CD4-positive, alpha-beta memory T cell (primary cell): Measurements from ENCODE around the gene HSPA9. TPM values are rescaled to one million over a fixed set of nuclear protein-coding genes. Genes with fewer than 3 reads are reported as not detected.

Experiments used
- CTCF ChIA-PET: fragments of 350-600 bp; sonication (Branson Sonifier 250); formaldehyde crosslinking; loops from one replicate; lab custom pipeline; 2021; ENCODE audit warnings: inconsistent platforms; ENCODE audit not compliant: partially characterized antibody; lab: Charles Lee
- POLR2A ChIA-PET: fragments of 350-600 bp; sonication (Branson Sonifier 250); formaldehyde crosslinking; loops from one replicate; lab custom pipeline; 2021; ENCODE audit not compliant: partially characterized antibody; lab: Charles Lee
- DNase-seq, 5 donors: peaks; one replicate each; pipeline versions ENCODE4 v3.0.0 to v3.0.0-alpha.2; 2020 to 2022; ENCODE audit warnings: mixed read lengths in 1 of 5
- H3K27ac ChIP-seq: one replicate; pipeline ENCODE4 v1.7.0; 2013; ENCODE audit warnings: low read depth, low read length
- H3K27me3 ChIP-seq: 2 replicates; pipeline ENCODE4 v1.7.0; 2013; ENCODE audit warnings: mild to moderate bottlenecking, low read length, moderate library complexity; ENCODE audit not compliant: insufficient read depth
- H3K36me3 ChIP-seq: 2 replicates; pipeline ENCODE4 v1.7.0; 2013; ENCODE audit warnings: mild to moderate bottlenecking, low read length, moderate library complexity; ENCODE audit not compliant: insufficient read depth
- H3K4me1 ChIP-seq: 2 replicates; pipeline ENCODE4 v1.7.0; 2013; ENCODE audit warnings: mild to moderate bottlenecking, low read length, moderate library complexity; ENCODE audit not compliant: insufficient read depth
- H3K4me3 ChIP-seq, 2 donors: one replicate each; pipeline ENCODE4 v1.7.0; 2013; ENCODE audit warnings: low read length in 2 of 2, mild to moderate bottlenecking in 1 of 2
- H3K9me3 ChIP-seq, 2 donors: one replicate each; pipeline ENCODE4 v1.7.0; 2013; ENCODE audit warnings: low read length in 2 of 2, control low read depth in 1 of 2; ENCODE audit not compliant: control insufficient read depth in 1 of 2
- H3K27ac Mint-ChIP-seq, 7 donors: one replicate each; pipeline ENCODE4 v1.8.0; 2020 to 2021; ENCODE audit warnings: mixed read lengths in 7 of 7, mild to moderate bottlenecking in 6 of 7, inconsistent platforms in 3 of 7, moderate library complexity in 3 of 7
- H3K27me3 Mint-ChIP-seq, 2 donors: one replicate each; pipeline ENCODE4 v1.8.0; 2020 to 2021; ENCODE audit warnings: mixed read lengths in 2 of 2
- H3K36me3 Mint-ChIP-seq, 2 donors: one replicate each; pipeline ENCODE4 v1.8.0; 2020 to 2021; ENCODE audit warnings: mixed read lengths in 2 of 2, inconsistent platforms in 1 of 2, mild to moderate bottlenecking in 1 of 2
- H3K4me1 Mint-ChIP-seq, 4 donors: one replicate each; pipeline ENCODE4 v1.8.0; 2020 to 2021; ENCODE audit warnings: mixed read lengths in 4 of 4, mild to moderate bottlenecking in 1 of 4
- H3K4me3 Mint-ChIP-seq, 8 donors: one replicate each; pipeline ENCODE4 v1.8.0; 2020 to 2021; ENCODE audit warnings: mixed read lengths in 8 of 8, mild to moderate bottlenecking in 7 of 8, moderate library complexity in 6 of 8, inconsistent platforms in 3 of 8
- H3K9me3 Mint-ChIP-seq, 8 donors: one replicate each; pipeline ENCODE4 v1.8.0; 2020 to 2021; ENCODE audit warnings: mixed read lengths in 8 of 8, mild to moderate bottlenecking in 5 of 8, inconsistent platforms in 3 of 8, moderate library complexity in 1 of 8
- intact Hi-C: fragments of 100-400 bp; cut with micrococcal nuclease; formaldehyde crosslinking; loops from one replicate; pipeline ENCODE4 v1.15.1; 2023
- polyA plus RNA-seq, 2 donors: library from polyadenylated mRNA; unstranded; fragments of 300-500 nt; fragmentation: Illumina TruSeq; gene quantifications; one replicate each; pipeline ENCODE4 v1.2.3, GENCODE V29; 2021
- total RNA-seq, 2 experiments: library from RNA; stranded (reverse); gene quantifications; one replicate each; pipeline ENCODE4 v1.2.3, GENCODE V29; 2021

Gene HSPA9
- 100 to 1,000 TPM; 144 to 171 TPM for total RNA-seq
- 100 to 1,000 TPM; 144 to 163 TPM for polyA plus RNA-seq

- peak; percentile 98 to 99 (median 98) for DNase-seq
- intact Hi-C loops: loop anchor here (1.0 to 10.0 kb wide), 11 partner anchors 32 to 1532 kb away; partner anchors contain the start of genes EGR1, ETF1, FAM13B and FAM53C
- Mint-ChIP-seq H3K27ac (peak within 1 kb of the TSS; percentile 100), H3K27me3 (no peaks in the 10 kb centered on the region), H3K4me3 (peak within 1 kb of the TSS; percentile 92 to 99 (median 98)), H3K36me3 (peaks cover 20 to 35% of the 10 kb centered on the region in 2 donors), H3K4me1 (peaks cover 18 to 51% (median 35%) of the 10 kb centered on the region in 4 donors), H3K9me3 (peaks cover 0 to 7% (median 0%) of the 10 kb centered on the region in 8 donors)
- H3K9me3 ChIP-seq: no peaks in the 10 kb centered on the region
- ChIA-PET POLR2A (interaction anchor here (0.8 to 5.1 kb wide), 25 partner anchors 9 to 1273 kb away, joined by 3 to 124 read pairs (median 7); partner anchors contain the start of genes BRD8, CDC25C, CTNNA1 and EGR1), CTCF (interaction anchor here (0.7 to 3.9 kb wide), 9 partner anchors 9 to 763 kb away, joined by 3 to 21 read pairs (median 5); partner anchors contain the start of genes EGR1, ETF1, KDM3B and KIF20A)
- H3K4me3 ChIP-seq: peak within 1 kb of the TSS; percentile 88 to 99
- no peaks in the 10 kb centered on the region for H3K27me3 ChIP-seq
- peaks cover 31% of the 10 kb centered on the region for H3K36me3 ChIP-seq
- H3K27ac ChIP-seq: peak within 1 kb of the TSS; percentile 99
- H3K4me1 ChIP-seq: peaks cover 28% of the 10 kb centered on the region
Observed at GRCh38 chr5:138575194-138576015, at the start of gene HSPA9. HSPA9 (minus strand) TSS chr5:138575401; CDS start chr5:138575318, 83 bp downstream.

DNA sequence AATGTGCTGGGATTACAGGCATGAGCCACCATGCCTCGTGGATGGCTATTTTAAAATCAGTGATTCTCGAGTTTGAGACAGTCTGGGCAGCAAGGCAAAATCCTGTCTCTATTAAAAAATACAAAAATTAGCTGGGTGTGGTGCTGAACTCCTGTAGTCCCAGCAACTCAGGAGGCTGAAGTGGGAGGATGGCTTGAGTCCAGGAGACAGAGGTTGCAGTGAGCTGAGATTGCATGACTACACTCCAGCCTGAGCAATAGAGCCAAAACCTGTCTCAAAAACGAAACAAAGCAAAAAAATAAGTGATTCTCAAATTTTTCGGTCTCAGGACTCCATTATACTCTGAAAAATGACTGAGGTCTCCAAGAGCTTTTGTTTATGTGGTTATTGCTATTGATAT, 47.9 kb upstream of the HSPA9 start:
- Histone ChIP-seq H3K4me3 (no peak overlapping the region), H3K4me1 (no peaks in the 10 kb centered on the region), H3K27ac (no peak overlapping the region), H3K9me3 (no peaks in the 10 kb centered on the region), H3K27me3 (peaks cover 4% of the 10 kb centered on the region), H3K36me3 (no peaks in the 10 kb centered on the region)
- no peak for DNase-seq
- H3K4me1 Mint-ChIP-seq: no peaks in the 10 kb centered on the region
- intact Hi-C loops: no loop called here
- H3K27ac Mint-ChIP-seq: no peak overlapping the region
- H3K36me3 Mint-ChIP-seq: no peaks in the 10 kb centered on the region
- no peaks in the 10 kb centered on the region for H3K9me3 Mint-ChIP-seq
- ChIA-PET POLR2A (no interaction called here), CTCF (no interaction called here)
- no peak overlapping the region for H3K4me3 Mint-ChIP-seq
- peaks cover 21 to 32% of the 10 kb centered on the region in 2 donors for H3K27me3 Mint-ChIP-seq

DNA sequence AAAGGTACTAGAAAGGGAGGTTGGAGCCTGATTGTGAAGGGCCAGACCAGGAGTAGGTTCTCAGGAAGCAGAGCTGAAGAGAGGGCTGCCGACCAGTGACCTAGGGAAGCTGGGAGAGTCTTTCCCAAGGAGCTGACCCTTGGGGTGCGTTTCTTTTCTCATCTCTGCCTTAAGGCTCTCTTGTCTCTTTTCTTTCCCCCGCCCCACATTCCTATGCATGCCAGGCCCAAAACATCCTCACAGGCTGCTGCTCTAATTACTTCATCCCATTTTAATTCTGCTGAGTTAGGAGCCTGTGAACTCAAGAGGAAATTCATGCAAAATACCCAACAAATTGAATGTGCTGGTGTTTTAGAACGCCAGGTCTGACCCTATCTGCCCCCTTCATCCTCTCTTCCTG, 46.9 kb upstream of the HSPA9 start:
- H3K36me3 Mint-ChIP-seq: no peaks in the 10 kb centered on the region
- Histone ChIP-seq H3K4me1 (no peaks in the 10 kb centered on the region), H3K27ac (no peak overlapping the region), H3K9me3 (no peaks in the 10 kb centered on the region), H3K4me3 (no peak overlapping the region), H3K36me3 (no peaks in the 10 kb centered on the region), H3K27me3 (peaks cover 4% of the 10 kb centered on the region)
- no peak for DNase-seq
- no peak overlapping the region for H3K27ac Mint-ChIP-seq
- ChIA-PET POLR2A (no interaction called here), CTCF (no interaction called here)
- H3K9me3 Mint-ChIP-seq: no peaks in the 10 kb centered on the region
- intact Hi-C loops: no loop called here
- H3K27me3 Mint-ChIP-seq: peaks cover 18 to 32% of the 10 kb centered on the region in 2 donors
- H3K4me3 Mint-ChIP-seq: no peak overlapping the region
- H3K4me1 Mint-ChIP-seq: no peaks in the 10 kb centered on the region

DNA sequence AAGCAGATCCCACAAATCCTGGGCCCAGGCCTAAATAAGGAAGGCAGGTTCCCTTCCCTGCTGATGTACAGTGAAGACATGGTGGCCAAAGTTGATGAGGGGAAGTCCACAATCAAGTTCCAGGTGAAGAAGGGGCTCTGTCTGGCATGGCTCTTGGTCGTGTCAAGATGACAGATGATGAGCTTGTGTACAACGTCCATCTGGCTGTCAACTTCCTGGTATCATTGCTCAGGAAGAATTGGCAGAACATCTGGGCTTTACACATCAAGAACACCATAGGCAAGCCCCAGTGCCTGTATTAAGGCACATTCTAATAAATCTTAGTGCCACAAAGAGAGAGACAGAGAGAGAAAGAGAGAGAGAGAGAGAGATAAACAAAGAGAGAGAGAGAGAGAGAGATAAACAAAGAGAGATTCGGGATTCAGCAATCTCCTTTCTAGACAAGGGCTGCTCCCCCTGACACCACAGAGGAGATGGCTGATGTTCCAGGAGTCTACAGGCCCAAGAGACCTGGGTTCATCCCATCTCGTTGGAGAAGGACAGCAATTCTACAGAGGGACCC, 45.5 kb upstream of the HSPA9 start:
- Histone ChIP-seq H3K4me1 (no peaks in the 10 kb centered on the region), H3K36me3 (no peaks in the 10 kb centered on the region), H3K4me3 (no peak overlapping the region), H3K9me3 (no peaks in the 10 kb centered on the region), H3K27me3 (peaks cover 4% of the 10 kb centered on the region), H3K27ac (no peak overlapping the region)
- Mint-ChIP-seq H3K27me3 (peaks cover 19 to 34% of the 10 kb centered on the region in 2 donors), H3K36me3 (no peaks in the 10 kb centered on the region), H3K27ac (peak overlapping the region in 1 of 7 donors; percentile 57), H3K4me3 (no peak overlapping the region), H3K9me3 (no peaks in the 10 kb centered on the region), H3K4me1 (no peaks in the 10 kb centered on the region)
- no peak for DNase-seq
- ChIA-PET POLR2A (no interaction called here), CTCF (no interaction called here)
- intact Hi-C loops: no loop called here

GRCh38 chr5:138616508-138616907, 41.3 kb upstream of the HSPA9 start:
- no peaks in the 10 kb centered on the region for H3K9me3 Mint-ChIP-seq
- ChIA-PET POLR2A (no interaction called here), CTCF (no interaction called here)
- peaks cover 2 to 4% (median 3%) of the 10 kb centered on the region in 4 donors for H3K4me1 Mint-ChIP-seq
- Histone ChIP-seq H3K4me3 (no peak overlapping the region), H3K27me3 (no peaks in the 10 kb centered on the region), H3K36me3 (no peaks in the 10 kb centered on the region), H3K4me1 (peaks cover 1% of the 10 kb centered on the region), H3K27ac (no peak overlapping the region), H3K9me3 (no peaks in the 10 kb centered on the region)
- no peak overlapping the region for H3K4me3 Mint-ChIP-seq
- peaks cover 25 to 37% of the 10 kb centered on the region in 2 donors for H3K27me3 Mint-ChIP-seq
- no peak for DNase-seq
- intact Hi-C loops: no loop called here
- H3K36me3 Mint-ChIP-seq: no peaks in the 10 kb centered on the region
- no peak overlapping the region for H3K27ac Mint-ChIP-seq

DNA sequence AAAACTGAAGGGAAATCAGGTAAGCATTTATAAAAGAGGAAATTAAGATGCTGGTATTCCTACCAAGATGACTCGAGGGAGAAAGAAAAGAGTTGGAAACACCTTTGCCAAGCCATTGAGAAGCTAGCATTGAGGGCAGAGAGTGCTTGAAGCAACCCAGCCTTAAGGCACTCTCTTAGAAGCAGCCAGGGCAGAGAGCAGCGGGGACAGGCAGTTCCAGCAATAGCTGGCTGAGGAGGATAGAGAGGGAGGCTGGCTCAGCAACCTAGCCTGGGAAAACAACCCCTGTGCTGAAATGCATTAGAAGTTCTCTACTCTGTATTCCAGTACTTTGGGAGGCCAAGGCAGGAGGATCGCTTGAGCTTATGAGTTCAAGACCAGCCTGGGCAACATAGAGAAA, 40.3 kb upstream of the HSPA9 start:
- peaks cover 6 to 14% (median 9%) of the 10 kb centered on the region in 4 donors for H3K4me1 Mint-ChIP-seq

DNA sequence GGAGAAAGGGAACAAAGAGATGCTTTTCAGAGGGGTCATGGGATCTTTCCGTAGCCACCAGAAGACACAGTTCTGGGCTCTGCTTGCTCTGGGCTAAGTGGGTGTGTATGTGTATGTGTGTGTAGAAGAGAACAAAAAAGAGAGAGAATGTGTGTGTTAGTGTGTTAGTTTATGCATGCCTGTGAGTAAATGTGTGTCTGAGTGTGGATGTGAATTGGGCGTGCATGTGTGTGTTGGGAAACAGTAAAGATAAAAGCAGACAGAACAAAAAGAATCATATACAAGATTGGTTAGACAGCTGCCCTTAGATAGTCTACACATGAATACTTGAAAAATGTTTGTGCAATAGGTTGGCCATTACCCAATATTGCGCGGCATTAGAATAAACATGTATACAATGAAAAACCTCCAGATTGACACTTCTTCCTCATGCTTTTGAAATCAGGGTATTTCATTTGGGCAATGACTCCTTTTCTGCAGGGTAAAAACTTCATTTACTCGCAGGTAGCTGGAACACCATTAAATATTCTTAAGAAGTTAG, 36.5 kb upstream of the HSPA9 start:
- no peaks in the 10 kb centered on the region for H3K36me3 ChIP-seq
- no peak overlapping the region for H3K27ac Mint-ChIP-seq
- H3K9me3 Mint-ChIP-seq: no peaks in the 10 kb centered on the region
- H3K4me3 Mint-ChIP-seq: peak overlapping the region in 1 of 8 donors; percentile 0
- ChIA-PET CTCF (no interaction called here), POLR2A (no interaction called here)
- H3K27me3 ChIP-seq: no peaks in the 10 kb centered on the region
- no peaks in the 10 kb centered on the region for H3K36me3 Mint-ChIP-seq
- H3K4me1 ChIP-seq: peaks cover 10% of the 10 kb centered on the region
- H3K27ac ChIP-seq: no peak overlapping the region
- H3K9me3 ChIP-seq: no peaks in the 10 kb centered on the region
- intact Hi-C loops: no loop called here
- H3K4me3 ChIP-seq: no peak overlapping the region
- no peak for DNase-seq
- H3K27me3 Mint-ChIP-seq: peaks cover 27 to 34% of the 10 kb centered on the region in 2 donors
- H3K4me1 Mint-ChIP-seq: peaks cover 6 to 14% (median 9%) of the 10 kb centered on the region in 4 donors

More for the DNA sequence above, 40.3 kb upstream of the HSPA9 start:
- intact Hi-C loops: no loop called here
- no peak overlapping the region for H3K4me3 Mint-ChIP-seq
- DNase-seq: no peak
- no peaks in the 10 kb centered on the region for H3K36me3 Mint-ChIP-seq
- Histone ChIP-seq H3K27me3 (no peaks in the 10 kb centered on the region), H3K27ac (no peak overlapping the region), H3K9me3 (no peaks in the 10 kb centered on the region), H3K36me3 (no peaks in the 10 kb centered on the region), H3K4me3 (no peak overlapping the region), H3K4me1 (peaks cover 10% of the 10 kb centered on the region)
- no peak overlapping the region for H3K27ac Mint-ChIP-seq
- POLR2A ChIA-PET: no interaction called here
- no peaks in the 10 kb centered on the region for H3K9me3 Mint-ChIP-seq
- CTCF ChIA-PET: interaction anchor here (1.6 kb wide), 1 partner anchor 40 kb away, joined by 3 read pairs; the partner anchor contains the start of gene HSPA9
- H3K27me3 Mint-ChIP-seq: peaks cover 27 to 35% of the 10 kb centered on the region in 2 donors
